Measurements from ENCODE around the gene PRAC2.

DNA sequence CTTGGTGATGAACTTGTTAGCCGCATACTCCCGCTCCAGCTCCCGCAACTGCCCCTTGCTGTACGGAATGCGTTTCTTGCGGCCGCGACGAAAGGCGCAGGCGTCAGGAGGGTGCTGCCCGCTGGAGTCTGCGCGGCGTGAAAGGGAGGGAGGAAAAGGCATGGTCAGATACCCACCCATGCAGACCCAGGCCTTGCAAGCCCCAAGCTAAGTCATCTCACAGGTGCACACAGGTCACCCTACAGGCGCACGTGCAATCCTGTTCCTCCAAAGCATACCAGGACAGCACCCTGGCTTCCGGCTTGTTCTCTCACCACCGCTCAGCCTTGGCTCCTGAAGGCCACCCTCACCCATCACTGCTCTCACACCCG lies 3.9 kb downstream of the PRAC2 start:
- TF ChIP-seq EZH2 (IDR thresholded peaks at IDR 0.05; ENCODE audit: insufficient read depth, low read length): peak; percentile 83
- no peak for TF ChIP-seq CTCF (IDR thresholded peaks at IDR 0.05; ENCODE audit: insufficient read depth, low read depth, low read length)

Measured in astrocyte (in vitro differentiated cells and primary cell).